Duodenal mucosa (tissue), 2 donors: ENCODE data around the gene TTC28.

ENCODE experiments used
- H3K27ac ChIP-seq: one replicate; pipeline ENCODE4 v1.7.0; 2013; ENCODE audit warnings: low read depth, low read length
- H3K27me3 ChIP-seq, 2 donors: one replicate each; pipeline ENCODE4 v1.7.0; 2013; ENCODE audit warnings: low read length in 2 of 2, control low read depth in 1 of 2; ENCODE audit not compliant: insufficient read depth in 2 of 2, control insufficient read depth in 1 of 2
- H3K36me3 ChIP-seq, 2 donors: one replicate each; pipeline ENCODE4 v1.7.0; 2013; ENCODE audit warnings: low read length in 2 of 2, control low read depth in 1 of 2; ENCODE audit not compliant: insufficient read depth in 2 of 2, control insufficient read depth in 1 of 2
- H3K4me1 ChIP-seq, 2 donors: one replicate each; pipeline ENCODE4 v1.7.0; 2013; ENCODE audit warnings: low read length in 2 of 2, control low read depth in 1 of 2; ENCODE audit not compliant: insufficient read depth in 2 of 2, control insufficient read depth in 1 of 2
- H3K4me3 ChIP-seq, 2 donors: one replicate each; pipeline ENCODE4 v1.7.0; 2013; ENCODE audit warnings: low read length in 2 of 2, low read depth in 1 of 2
- H3K9ac ChIP-seq, 2 donors: one replicate each; pipeline ENCODE4 v1.7.0; 2013; ENCODE audit warnings: low read length in 2 of 2, low read depth in 1 of 2
- H3K9me3 ChIP-seq, 2 donors: one replicate each; pipeline ENCODE4 v1.7.0; 2013; ENCODE audit warnings: low read length in 2 of 2, control low read depth in 1 of 2; ENCODE audit not compliant: control insufficient read depth in 1 of 2

Gene TTC28

DNA sequence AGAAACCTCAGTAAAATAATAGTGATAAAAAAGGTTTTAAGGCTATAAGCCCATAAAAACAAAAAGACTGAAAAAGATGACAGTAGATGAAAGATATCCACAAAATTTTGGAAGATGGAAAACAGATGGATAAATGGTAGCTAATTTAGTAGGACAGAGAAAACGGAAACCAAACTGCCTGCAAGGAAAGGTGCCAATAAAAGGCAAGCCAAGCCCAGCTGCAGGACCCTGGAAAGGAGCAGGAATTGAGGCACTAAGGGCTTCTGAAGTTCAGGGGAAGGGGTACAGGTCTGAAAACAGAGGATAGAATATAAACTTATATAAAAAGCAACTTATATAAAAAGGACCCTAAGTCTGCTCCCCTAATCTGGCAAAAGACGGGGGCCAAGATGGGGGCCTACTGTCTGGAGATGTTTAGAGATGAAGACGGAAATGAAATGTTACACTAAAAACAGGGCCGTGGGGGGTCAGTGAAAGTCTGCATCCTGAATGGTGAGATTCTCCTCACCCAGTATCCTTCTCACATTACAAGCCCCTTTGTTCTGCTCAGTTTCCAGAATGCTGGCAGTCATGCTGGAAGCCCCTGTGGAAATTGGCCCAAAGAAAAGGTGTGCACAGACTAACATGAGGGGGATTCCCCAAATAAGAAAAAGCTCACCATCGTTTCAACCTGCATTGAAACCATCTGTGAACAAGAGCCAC is 491.3 kb downstream of the TTC28 start:
- Histone ChIP-seq H3K4me3 (no peak overlapping the region), H3K27me3 (no peaks in the 10 kb centered on the region)

DNA sequence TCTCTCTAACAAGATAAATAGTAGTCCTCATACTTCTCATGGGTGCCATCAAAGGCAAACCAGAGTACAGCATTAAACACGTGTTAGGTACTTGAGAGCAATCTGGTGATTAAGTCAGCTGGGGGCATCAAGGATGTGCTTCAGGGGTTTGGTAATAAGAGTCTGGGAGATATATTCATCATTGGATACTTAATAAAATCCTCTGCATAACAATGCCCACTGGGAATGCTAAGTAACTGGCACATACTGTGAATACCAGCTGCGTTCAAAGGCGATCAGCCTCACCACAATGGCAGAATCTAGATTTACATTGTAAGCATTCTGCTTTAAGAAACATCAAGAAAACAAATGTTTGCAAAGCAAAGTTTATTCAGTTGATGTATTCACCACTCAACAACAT is 492.0 kb downstream of the TTC28 start:
- Histone ChIP-seq H3K36me3 (no peaks in the 10 kb centered on the region), H3K4me3 (no peak overlapping the region), H3K27ac (no peak overlapping the region), H3K9me3 (no peaks in the 10 kb centered on the region), H3K9ac (no peak overlapping the region), H3K4me1 (peaks cover 9 to 11% of the 10 kb centered on the region in 2 donors), H3K27me3 (no peaks in the 10 kb centered on the region)

More for the DNA sequence above, 491.3 kb downstream of the TTC28 start:
- Histone ChIP-seq H3K36me3 (no peaks in the 10 kb centered on the region), H3K4me1 (peaks cover 6 to 7% of the 10 kb centered on the region in 2 donors), H3K9me3 (no peaks in the 10 kb centered on the region), H3K9ac (no peak overlapping the region), H3K27ac (no peak overlapping the region)

GRCh38 chr22:28186641-28187040 is 493.0 kb downstream of the TTC28 start:
- H3K9ac ChIP-seq = no peak overlapping the region
- H3K4me1 ChIP-seq = peaks cover 11 to 15% of the 10 kb centered on the region in 2 donors
- H3K27me3 ChIP-seq = no peaks in the 10 kb centered on the region
- H3K36me3 ChIP-seq = no peaks in the 10 kb centered on the region
- H3K4me3 ChIP-seq = no peak overlapping the region
- no peaks in the 10 kb centered on the region for H3K9me3 ChIP-seq
- no peak overlapping the region for H3K27ac ChIP-seq

- H3K27me3 ChIP-seq = no peaks in the 10 kb centered on the region
- H3K36me3 ChIP-seq = no peaks in the 10 kb centered on the region
- H3K4me3 ChIP-seq = no peak overlapping the region
- H3K9me3 ChIP-seq = no peaks in the 10 kb centered on the region
- no peak overlapping the region for H3K9ac ChIP-seq
- peaks cover 15 to 25% of the 10 kb centered on the region in 2 donors for H3K4me1 ChIP-seq
- no peak overlapping the region for H3K27ac ChIP-seq
These were observed 494.5 kb downstream of the TTC28 start for GRCh38 chr22:28185130-28185529.

- Histone ChIP-seq H3K36me3 (no peaks in the 10 kb centered on the region), H3K27me3 (no peaks in the 10 kb centered on the region), H3K9me3 (no peaks in the 10 kb centered on the region), H3K4me1 (peaks cover 15 to 25% of the 10 kb centered on the region in 2 donors), H3K9ac (no peak overlapping the region), H3K4me3 (no peak overlapping the region), H3K27ac (no peak overlapping the region)
These were observed 496.4 kb downstream of the TTC28 start for GRCh38 chr22:28183078-28183860.

- H3K9me3 ChIP-seq = no peaks in the 10 kb centered on the region
- H3K27ac ChIP-seq = no peak overlapping the region
- H3K9ac ChIP-seq = no peak overlapping the region
- H3K36me3 ChIP-seq = no peaks in the 10 kb centered on the region
- no peaks in the 10 kb centered on the region for H3K27me3 ChIP-seq
- H3K4me3 ChIP-seq = no peak overlapping the region
- peaks cover 15 to 25% of the 10 kb centered on the region in 2 donors for H3K4me1 ChIP-seq
These were observed 498.6 kb downstream of the TTC28 start for GRCh38 chr22:28180804-28181731.

GRCh38 chr22:28179392-28179791 is 500.2 kb downstream of the TTC28 start:
- Histone ChIP-seq H3K27me3 (no peaks in the 10 kb centered on the region), H3K4me1 (peaks cover 8 to 20% of the 10 kb centered on the region in 2 donors), H3K27ac (no peak overlapping the region), H3K9ac (no peak overlapping the region), H3K36me3 (no peaks in the 10 kb centered on the region), H3K9me3 (no peaks in the 10 kb centered on the region), H3K4me3 (no peak overlapping the region)

DNA sequence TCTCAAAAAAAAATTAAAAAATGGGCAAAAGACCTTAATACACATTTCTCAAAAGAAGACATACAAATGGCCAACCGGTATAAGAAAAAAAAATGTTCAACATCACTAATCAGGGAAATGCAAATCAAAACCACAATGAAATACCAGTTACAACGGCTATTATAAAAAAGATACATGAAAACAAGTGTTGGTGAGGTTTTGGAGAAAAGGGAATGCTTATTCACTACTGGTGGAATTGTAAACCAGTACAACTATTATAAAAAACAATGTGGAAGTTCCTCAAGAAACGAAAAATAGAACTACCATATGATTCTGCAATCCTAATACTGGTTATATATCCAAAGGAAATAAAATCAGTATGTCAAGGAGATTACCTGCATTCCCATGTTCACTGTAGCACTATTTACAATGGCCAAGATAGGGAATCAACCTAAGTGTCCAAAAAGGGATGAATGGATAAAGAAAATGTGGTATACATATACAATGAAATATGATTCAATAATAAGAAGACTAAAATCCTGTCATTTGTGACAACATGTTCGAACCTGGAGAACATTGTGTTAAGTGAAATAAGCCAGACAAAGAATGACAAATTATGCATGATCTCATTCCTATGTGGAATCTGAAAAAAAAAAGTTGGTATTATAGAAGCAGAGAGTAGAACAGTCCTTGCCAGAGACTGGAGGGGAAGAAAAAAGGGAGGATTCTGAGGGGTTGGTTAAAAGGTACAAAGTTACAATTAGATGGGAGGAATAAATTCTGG is 503.7 kb downstream of the TTC28 start:
- Histone ChIP-seq H3K9me3 (no peaks in the 10 kb centered on the region), H3K4me1 (peaks cover 6 to 15% of the 10 kb centered on the region in 2 donors), H3K27ac (no peak overlapping the region), H3K4me3 (no peak overlapping the region), H3K27me3 (no peaks in the 10 kb centered on the region), H3K9ac (no peak overlapping the region), H3K36me3 (no peaks in the 10 kb centered on the region)

GRCh38 chr22:28174509-28174908 is 505.1 kb downstream of the TTC28 start:
- Histone ChIP-seq H3K27ac (no peak overlapping the region), H3K27me3 (no peaks in the 10 kb centered on the region), H3K9ac (no peak overlapping the region), H3K4me1 (peaks cover 6 to 13% of the 10 kb centered on the region in 2 donors), H3K36me3 (no peaks in the 10 kb centered on the region), H3K9me3 (no peaks in the 10 kb centered on the region), H3K4me3 (no peak overlapping the region)
